HCT116 (cell line): ENCODE measurements around the gene SLC6A12. TPM values are rescaled to one million over a fixed set of nuclear protein-coding genes. Genes with fewer than 3 reads are reported as not detected.

ENCODE experiments used
- ATAC-seq: fragments of 200-7000 bp; cut with Tn5 transposase; 2 replicates; pipeline ENCODE4 v1.9.1; 2020; ENCODE audit warnings: mild to moderate bottlenecking, moderate library complexity
- BruUV-seq: library from RNA; stranded (reverse); fragments of 400-500 nt; replicated peaks from 2 replicates; lab custom pipeline; 2021; lab: Mats Ljungman, UMichigan
- CTCF ChIA-PET: fragments of 300-600 bp; sonication (Branson Sonifier 250); formaldehyde crosslinking; loops from one replicate; lab custom pipeline; 2021; ENCODE audit warnings: antibody characterized with exemption; lab: Charles Lee
- POLR2A ChIA-PET: fragments of 300-600, 350-600 bp; sonication (Branson Sonifier 250); formaldehyde crosslinking; loops from one replicate; lab custom pipeline; 2021; ENCODE audit warnings: antibody characterized with exemption; lab: Charles Lee
- RAD21 ChIA-PET, 2 experiments: fragments of 300-600 bp; sonication (Branson Sonifier 250); formaldehyde crosslinking; loops; one replicate each; lab custom pipeline; 2023; ENCODE audit warnings: low total read pairs in 2 of 2; ENCODE audit not compliant: uncharacterized antibody in 2 of 2, unreplicated experiment in 2 of 2, low non-redundant PET in 1 of 2; lab: Charles Lee
- DNase-seq: peaks from one replicate; pipeline ENCODE4 v3.0.0-alpha.2; 2010; ENCODE audit warnings: low read depth, low spot score
- H2AFZ ChIP-seq: fragments of 200-600 bp; shearing (Covaris generic), sonication (generic); 2 replicates; pipeline ENCODE4 v1.6.1; 2017; ENCODE audit warnings: low read depth, mixed run types, mixed read lengths, antibody characterized with exemption, low read length; ENCODE audit not compliant: poor library complexity, severe bottlenecking
- H3K27ac ChIP-seq: 2 replicates; pipeline ENCODE4 v1.5.1; 2012; ENCODE audit warnings: low read depth, low read length
- H3K27me3 ChIP-seq: fragments of 200-600 bp; sonication (generic); 2 replicates; pipeline ENCODE4 v1.6.1; 2016; ENCODE audit warnings: mixed run types, low read length, mixed read lengths; ENCODE audit not compliant: insufficient read depth
- H3K36me3 ChIP-seq, 2 experiments: fragments of 200-500 bp in 1 of 2; fragments of 200-600 bp in 1 of 2; sonication (Bioruptor generic) in 1 of 2; sonication (generic) in 1 of 2; 2 replicates each; pipeline versions ENCODE4 v1.5.1 to v1.6.1; 2014 to 2016; ENCODE audit warnings: low read length in 2 of 2, inconsistent platforms in 1 of 2, mixed read lengths in 1 of 2, mixed run types in 1 of 2; ENCODE audit not compliant: insufficient read depth in 2 of 2, control insufficient read depth in 1 of 2
- H3K4me1 ChIP-seq, 2 experiments: fragments of 200-600 bp in 1 of 2; sonication (generic) in 1 of 2; 2 replicates each; pipeline versions ENCODE4 v1.5.1 to v1.6.1; 2012 to 2017; ENCODE audit warnings: low read length in 2 of 2, inconsistent platforms in 1 of 2, mild to moderate bottlenecking in 1 of 2, mixed read lengths in 1 of 2, mixed run types in 1 of 2, moderate library complexity in 1 of 2; ENCODE audit not compliant: insufficient read depth in 2 of 2, control insufficient read depth in 1 of 2
- H3K4me2 ChIP-seq: fragments of 200-600 bp; sonication (generic); 2 replicates; pipeline ENCODE4 v1.6.1; 2017; ENCODE audit warnings: mixed run types, low read length, mixed read lengths
- H3K4me3 ChIP-seq, 2 experiments: fragments of 200-600 bp in 1 of 2; sonication (generic) in 1 of 2; replicated peaks in 1 of 2; 2 replicates each; pipeline ENCODE4 v1.5.1; 2011 to 2016; ENCODE audit warnings: low read length in 2 of 2, control low read depth in 1 of 2, low read depth in 1 of 2, mild to moderate bottlenecking in 1 of 2, mixed read lengths in 1 of 2, mixed run types in 1 of 2
- H3K79me2 ChIP-seq: fragments of 200-600 bp; sonication (generic); 2 replicates; pipeline ENCODE4 v1.6.1; 2017; ENCODE audit warnings: mild to moderate bottlenecking, mixed run types, low read length, moderate library complexity, mixed read lengths; ENCODE audit not compliant: insufficient read depth
- H3K9ac ChIP-seq: fragments of 200-600 bp; sonication (generic); 2 replicates; pipeline ENCODE4 v1.6.1; 2016; ENCODE audit warnings: low read length, mixed read lengths
- H3K9me2 ChIP-seq: fragments of 200-600 bp; sonication (generic), shearing (Covaris generic); 2 replicates; pipeline ENCODE4 v1.6.1; 2017; ENCODE audit warnings: mixed run types, mild to moderate bottlenecking, moderate library complexity; ENCODE audit not compliant: insufficient read depth
- H3K9me3 ChIP-seq, 2 experiments: fragments of 200-500 bp in 1 of 2; fragments of 200-600 bp in 1 of 2; sonication (Bioruptor generic) in 1 of 2; sonication (generic) in 1 of 2; 2 replicates each; pipeline ENCODE4 v1.6.1; 2014 to 2017; ENCODE audit warnings: low read length in 2 of 2, mixed read lengths in 2 of 2, inconsistent platforms in 1 of 2, low read depth in 1 of 2, mild to moderate bottlenecking in 1 of 2, mixed run types in 1 of 2, moderate library complexity in 1 of 2; ENCODE audit not compliant: control insufficient read depth in 1 of 2, insufficient read depth in 1 of 2
- H4K20me1 ChIP-seq: fragments of 200-600 bp; sonication (generic), shearing (Covaris generic); 2 replicates; pipeline ENCODE4 v1.6.1; 2017; ENCODE audit warnings: mixed run types, mild to moderate bottlenecking, moderate library complexity; ENCODE audit not compliant: insufficient read depth
- CBX3 ChIP-seq: IDR thresholded peaks from 2 replicates; pipeline ENCODE4 v1.6.1; 2012; ENCODE audit warnings: low read depth
- CTCF ChIP-seq, 3 experiments: fragments of 200-600 bp in 1 of 3; sonication (generic) in 1 of 3; IDR thresholded peaks in 2 of 3; conservative IDR thresholded peaks in 1 of 3; 2 replicates each; pipeline ENCODE4 v1.5.1; 2012 to 2017; ENCODE audit warnings: low read depth in 2 of 3, low read length in 2 of 3, antibody characterized with exemption in 1 of 3, borderline replicate concordance in 1 of 3, control low read depth in 1 of 3, mild to moderate bottlenecking in 1 of 3, mixed read lengths in 1 of 3, mixed run types in 1 of 3, moderate library complexity in 1 of 3; ENCODE audit not compliant: insufficient read depth in 1 of 3
- EZH2 ChIP-seq: fragments of 200-600 bp; sonication (generic); IDR thresholded peaks from 2 replicates; pipeline ENCODE4 v1.6.1; 2017; ENCODE audit warnings: antibody characterized with exemption, mixed run types
- EZH2phosphoT487 ChIP-seq: fragments of 200-600 bp; IDR thresholded peaks from 2 replicates; pipeline ENCODE4 v1.6.1; 2018; ENCODE audit warnings: antibody characterized with exemption, borderline replicate concordance
- FOSL1 ChIP-seq: IDR thresholded peaks from 2 replicates; pipeline ENCODE4 v1.6.1; 2012; ENCODE audit warnings: low read depth
- JUND ChIP-seq: IDR thresholded peaks from 2 replicates; pipeline ENCODE4 v1.6.1; 2012
- POLR2A ChIP-seq: IDR thresholded peaks from 2 replicates; pipeline ENCODE4 v1.7.0; 2011; ENCODE audit warnings: borderline replicate concordance; ENCODE audit not compliant: insufficient read depth, insufficient read length; ENCODE audit errors: extremely low read depth
- POLR2AphosphoS5 ChIP-seq: IDR thresholded peaks from 2 replicates; pipeline ENCODE4 v1.6.1; 2011; ENCODE audit warnings: mild to moderate bottlenecking, low read depth, low read length, moderate library complexity
- RAD21 ChIP-seq: IDR thresholded peaks from 2 replicates; pipeline ENCODE4 v1.6.1; 2012; ENCODE audit warnings: low read depth, mild to moderate bottlenecking
- REST ChIP-seq: IDR thresholded peaks from 2 replicates; pipeline ENCODE4 v1.6.1; 2012; ENCODE audit warnings: low read depth
- SIN3A ChIP-seq: IDR thresholded peaks from 2 replicates; pipeline ENCODE4 v1.6.1; 2012; ENCODE audit warnings: low read depth
- SP1 ChIP-seq: IDR thresholded peaks from 2 replicates; pipeline ENCODE4 v1.6.1; 2012; ENCODE audit warnings: low read depth
- SRF ChIP-seq: IDR thresholded peaks from 2 replicates; pipeline ENCODE4 v1.6.1; 2012; ENCODE audit warnings: low read depth
- YY1 ChIP-seq: IDR thresholded peaks from 2 replicates; pipeline ENCODE4 v1.6.1; 2011; ENCODE audit warnings: low read length, low read depth, moderate library complexity, mild to moderate bottlenecking; ENCODE audit not compliant: insufficient replicate concordance; ENCODE audit errors: extremely low read depth
- ZBTB33 ChIP-seq: IDR thresholded peaks from 2 replicates; pipeline ENCODE4 v1.6.1; 2011; ENCODE audit warnings: mild to moderate bottlenecking, low read length, moderate library complexity; ENCODE audit not compliant: insufficient replicate concordance; ENCODE audit errors: extremely low read depth
- ZFX ChIP-seq: fragments of 450-650 bp; IDR thresholded peaks from 2 replicates; pipeline ENCODE4 v1.6.1; 2017
- intact Hi-C: fragments of 100-400 bp; cut with micrococcal nuclease; formaldehyde crosslinking; loops from 2 replicates; pipeline ENCODE4 v1.10.0; 2022
- total RNA-seq: library from RNA; stranded (reverse); gene quantifications from one replicate; pipeline ENCODE4 v1.2.1, GENCODE V29; 2021; ENCODE audit not compliant: unreplicated experiment
- TF ChIP-seq, protein P1 (sequence below): IDR thresholded peaks from 2 replicates; pipeline ENCODE4 v1.6.1; 2012
- TF ChIP-seq, protein P2 (sequence below): IDR thresholded peaks from 2 replicates; pipeline ENCODE4 v1.6.1; 2012

Gene SLC6A12
- total RNA-seq, 1 experiment from 2014 or later = 0.64 TPM

GRCh38 chr12:238116-238515 is 24.2 kb upstream of the SLC6A12 start (continued):
- no peak for TF ChIP-seq POLR2AphosphoS5

DNA sequence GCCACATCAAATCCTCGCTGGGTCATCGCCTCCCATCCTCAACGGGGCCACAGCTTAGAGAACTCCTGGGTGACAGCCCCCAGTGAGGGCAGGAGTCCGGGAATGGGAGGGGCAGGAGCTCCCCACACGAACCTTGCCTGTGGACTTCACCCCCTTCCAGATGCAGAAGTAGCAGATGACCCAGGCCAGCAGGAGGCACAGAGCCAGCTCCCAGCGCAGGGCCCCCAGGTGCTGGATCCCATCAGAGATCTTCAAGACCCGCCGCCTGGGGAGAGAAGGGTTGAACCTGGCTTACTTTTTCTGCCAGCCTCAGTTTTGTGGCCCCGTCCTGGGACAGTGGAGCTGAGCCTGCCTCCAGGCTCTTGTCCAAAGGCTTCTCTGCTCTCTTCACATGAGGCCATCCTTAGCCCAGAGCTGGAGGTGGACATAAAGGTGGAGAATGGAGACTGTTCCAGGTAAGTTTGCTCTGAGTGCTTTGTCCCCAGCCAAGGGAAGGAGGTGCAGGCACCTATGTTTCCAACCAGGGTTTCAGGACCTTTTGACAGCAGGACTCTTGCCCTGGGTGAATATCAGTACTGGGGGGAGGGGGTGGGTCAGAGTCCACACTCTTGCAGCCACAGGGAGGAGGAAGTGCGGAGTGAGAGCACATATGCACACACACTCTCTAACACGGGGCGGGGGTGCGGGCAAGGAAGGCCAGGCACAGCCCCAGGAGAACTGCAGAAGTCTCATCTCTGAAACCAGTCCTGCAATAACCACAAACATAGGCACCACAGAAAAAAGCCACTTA is 23.3 kb upstream of the SLC6A12 start:
- Histone ChIP-seq H4K20me1 (no peaks in the 10 kb centered on the region), H3K4me3 (no peak overlapping the region), H3K9me2 (no peaks in the 10 kb centered on the region), H3K9me3 (peaks cover 6 to 7% of the 10 kb centered on the region in 2 experiments; a peak in 2 of 4 replicates), H3K79me2 (no peaks in the 10 kb centered on the region), H3K9ac (no peak overlapping the region), H3K4me1 (no peaks in the 10 kb centered on the region), H3K36me3 (no peaks in the 10 kb centered on the region), H2AFZ (no peak overlapping the region), H3K27me3 (no peaks in the 10 kb centered on the region), H3K4me2 (no peak overlapping the region), H3K27ac (no peak overlapping the region)
- no peak for ATAC-seq
- intact Hi-C loops = no loop called here
- ChIA-PET RAD21 (no interaction called here), POLR2A (no interaction called here), CTCF (no interaction called here)
- DNase-seq = no peak
- no TSS peak for BruUV-seq
- TF ChIP-seq ZFX (no peak), ZBTB33 (no peak), REST (no peak), RAD21 (no peak), SRF (no peak), EZH2phosphoT487 (no peak), POLR2AphosphoS5 (no peak), CTCF (IDR thresholded peaks at IDR 0.05 in 2 of 3, conservative IDR thresholded peaks at IDR 0.05 in 1 of 3; ENCODE audit: borderline replicate concordance in 1 of 3, insufficient read depth in 1 of 3, low read depth in 2 of 3, low read length in 2 of 3) (no peak), POLR2A (no peak), EZH2 (no peak), CBX3 (no peak), JUND (no peak), SP1 (no peak), SIN3A (no peak), YY1 (no peak), FOSL1 (no peak)
- TF ChIP-seq, protein P1, sequence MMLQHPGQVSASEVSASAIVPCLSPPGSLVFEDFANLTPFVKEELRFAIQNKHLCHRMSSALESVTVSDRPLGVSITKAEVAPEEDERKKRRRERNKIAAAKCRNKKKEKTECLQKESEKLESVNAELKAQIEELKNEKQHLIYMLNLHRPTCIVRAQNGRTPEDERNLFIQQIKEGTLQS = no peak
- TF ChIP-seq, protein P2, sequence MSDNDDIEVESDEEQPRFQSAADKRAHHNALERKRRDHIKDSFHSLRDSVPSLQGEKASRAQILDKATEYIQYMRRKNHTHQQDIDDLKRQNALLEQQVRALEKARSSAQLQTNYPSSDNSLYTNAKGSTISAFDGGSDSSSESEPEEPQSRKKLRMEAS = no peak
